Chondrocyte (in vitro differentiated cells): ENCODE results near the gene SFMBT2. TPM values are rescaled to one million over a fixed set of nuclear protein-coding genes. Genes with fewer than 3 reads are reported as not detected.

Source experiments
- DNase-seq: peaks from one replicate; pipeline ENCODE4 v3.0.0; 2021; ENCODE audit warnings: mixed read lengths, low spot score
- H3K27ac Mint-ChIP-seq: one replicate; pipeline ENCODE4 v1.8.0; 2021; ENCODE audit warnings: mild to moderate bottlenecking, moderate library complexity, mixed read lengths; ENCODE audit not compliant: unreplicated experiment
- H3K27me3 Mint-ChIP-seq: 2 replicates; pipeline ENCODE4 v1.8.0; 2021; ENCODE audit warnings: low read depth, mixed read lengths
- H3K36me3 Mint-ChIP-seq: 2 replicates; pipeline ENCODE4 v1.8.0; 2021; ENCODE audit warnings: low read depth, mixed read lengths
- H3K4me1 Mint-ChIP-seq: 2 replicates; pipeline ENCODE4 v1.8.0; 2021; ENCODE audit warnings: low read depth, mild to moderate bottlenecking, mixed read lengths
- H3K4me3 Mint-ChIP-seq: one replicate; pipeline ENCODE4 v1.8.0; 2021; ENCODE audit warnings: mild to moderate bottlenecking, moderate library complexity, mixed read lengths; ENCODE audit not compliant: unreplicated experiment
- H3K9me3 Mint-ChIP-seq: 2 replicates; pipeline ENCODE4 v1.8.0; 2021; ENCODE audit warnings: low read depth, mixed read lengths
- total RNA-seq: library from RNA; stranded (reverse); gene quantifications from 3 replicates; pipeline ENCODE4 v1.2.1, GENCODE V29; 2021
- TF ChIP-seq, protein P1 (sequence below): fragments of 200-600 bp; sonication (generic); IDR thresholded peaks from 2 replicates; pipeline ENCODE4 v1.5.0; 2021; ENCODE audit warnings: antibody characterized with exemption, mild to moderate bottlenecking, moderate library complexity

Gene SFMBT2
- total RNA-seq, 1 donor from 2014 or later: 1.9 TPM

DNA sequence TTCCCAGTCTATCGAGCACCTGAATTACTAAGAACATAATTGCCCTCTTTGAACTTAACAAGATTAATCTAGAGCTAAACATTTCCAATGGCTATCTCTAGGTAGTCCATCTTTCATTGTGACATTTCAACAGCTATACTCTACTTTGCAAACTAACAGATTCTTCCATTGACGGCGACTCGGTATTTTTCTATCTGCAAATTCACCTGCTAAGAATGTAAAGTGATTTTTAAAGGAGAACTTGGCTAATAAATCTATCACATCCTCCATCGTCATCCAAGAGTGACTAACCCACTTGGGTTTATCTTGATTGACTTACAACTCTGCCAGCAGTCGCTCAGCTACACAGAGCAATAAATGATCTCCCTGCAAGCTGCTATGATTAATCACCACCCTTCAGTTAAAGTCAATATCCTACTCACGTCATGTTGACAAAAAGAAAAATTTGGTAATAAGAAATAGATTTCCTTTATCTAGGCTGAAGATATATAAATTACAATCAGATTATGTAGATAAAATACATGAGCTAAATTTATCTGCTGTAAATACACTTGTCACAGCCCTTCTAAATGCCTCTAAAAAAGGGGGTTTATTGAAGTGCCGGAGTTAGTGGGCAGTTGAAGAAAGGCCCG is 99.5 kb downstream of the SFMBT2 start:
- peaks cover 2% of the 10 kb centered on the region for H3K36me3 Mint-ChIP-seq

DNA sequence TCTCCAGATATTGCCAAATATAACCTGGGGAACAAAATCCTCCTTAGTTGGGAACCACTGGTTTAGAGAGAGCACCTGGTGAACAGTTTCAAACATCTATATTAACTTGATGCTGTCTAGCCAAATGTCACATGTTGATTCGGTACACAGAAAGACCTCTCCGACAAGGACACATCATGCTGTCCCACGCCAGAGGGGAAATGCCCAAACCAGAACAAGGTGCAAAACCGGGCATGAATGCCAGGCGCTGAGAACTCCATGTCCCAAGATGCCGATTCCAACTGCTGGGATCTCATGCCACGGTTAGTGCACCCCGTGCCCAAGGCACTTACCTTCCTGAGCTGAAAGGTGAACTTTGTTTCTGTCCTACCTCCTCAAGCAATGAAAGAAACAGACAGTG is 100.8 kb downstream of the SFMBT2 start:
- Mint-ChIP-seq H3K27ac (no peak overlapping the region), H3K9me3 (peaks cover 10% of the 10 kb centered on the region), H3K36me3 (peaks cover 2% of the 10 kb centered on the region), H3K4me1 (no peaks in the 10 kb centered on the region), H3K4me3 (no peak overlapping the region), H3K27me3 (no peaks in the 10 kb centered on the region)
- TF ChIP-seq, protein P1, sequence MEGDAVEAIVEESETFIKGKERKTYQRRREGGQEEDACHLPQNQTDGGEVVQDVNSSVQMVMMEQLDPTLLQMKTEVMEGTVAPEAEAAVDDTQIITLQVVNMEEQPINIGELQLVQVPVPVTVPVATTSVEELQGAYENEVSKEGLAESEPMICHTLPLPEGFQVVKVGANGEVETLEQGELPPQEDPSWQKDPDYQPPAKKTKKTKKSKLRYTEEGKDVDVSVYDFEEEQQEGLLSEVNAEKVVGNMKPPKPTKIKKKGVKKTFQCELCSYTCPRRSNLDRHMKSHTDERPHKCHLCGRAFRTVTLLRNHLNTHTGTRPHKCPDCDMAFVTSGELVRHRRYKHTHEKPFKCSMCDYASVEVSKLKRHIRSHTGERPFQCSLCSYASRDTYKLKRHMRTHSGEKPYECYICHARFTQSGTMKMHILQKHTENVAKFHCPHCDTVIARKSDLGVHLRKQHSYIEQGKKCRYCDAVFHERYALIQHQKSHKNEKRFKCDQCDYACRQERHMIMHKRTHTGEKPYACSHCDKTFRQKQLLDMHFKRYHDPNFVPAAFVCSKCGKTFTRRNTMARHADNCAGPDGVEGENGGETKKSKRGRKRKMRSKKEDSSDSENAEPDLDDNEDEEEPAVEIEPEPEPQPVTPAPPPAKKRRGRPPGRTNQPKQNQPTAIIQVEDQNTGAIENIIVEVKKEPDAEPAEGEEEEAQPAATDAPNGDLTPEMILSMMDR: no peak
- no peak for DNase-seq

More for the DNA sequence above, 99.5 kb downstream of the SFMBT2 start:
- no peak overlapping the region for H3K27ac Mint-ChIP-seq
- no peak overlapping the region for H3K4me3 Mint-ChIP-seq
- peaks cover 10% of the 10 kb centered on the region for H3K9me3 Mint-ChIP-seq
- DNase-seq: no peak
- TF ChIP-seq, protein P1: no peak
- H3K27me3 Mint-ChIP-seq: no peaks in the 10 kb centered on the region
- H3K4me1 Mint-ChIP-seq: no peaks in the 10 kb centered on the region

DNA sequence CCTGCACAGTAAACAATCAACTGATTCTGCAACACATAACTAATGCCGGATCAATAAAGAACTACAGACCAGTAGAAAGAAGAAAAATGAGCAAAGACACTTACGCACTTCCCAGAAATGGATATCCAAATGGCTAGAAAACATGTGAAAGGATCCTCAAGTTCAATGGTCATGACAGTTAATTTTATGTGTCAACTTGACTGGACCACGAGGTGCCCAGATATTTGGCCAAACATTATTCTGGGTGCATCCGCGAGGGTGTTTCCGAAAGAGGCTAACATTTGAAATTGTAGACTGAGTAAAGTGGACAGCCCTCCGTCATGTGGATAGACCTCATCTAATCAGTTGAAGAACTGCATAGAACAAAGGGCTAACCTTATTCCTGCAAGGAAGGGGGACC is 102.0 kb downstream of the SFMBT2 start:
- no peaks in the 10 kb centered on the region for H3K27me3 Mint-ChIP-seq
- H3K4me1 Mint-ChIP-seq: no peaks in the 10 kb centered on the region
- TF ChIP-seq, protein P1: no peak
- H3K9me3 Mint-ChIP-seq: peaks cover 10% of the 10 kb centered on the region
- H3K36me3 Mint-ChIP-seq: peaks cover 2% of the 10 kb centered on the region
- no peak overlapping the region for H3K4me3 Mint-ChIP-seq
- no peak overlapping the region for H3K27ac Mint-ChIP-seq
- no peak for DNase-seq

DNA sequence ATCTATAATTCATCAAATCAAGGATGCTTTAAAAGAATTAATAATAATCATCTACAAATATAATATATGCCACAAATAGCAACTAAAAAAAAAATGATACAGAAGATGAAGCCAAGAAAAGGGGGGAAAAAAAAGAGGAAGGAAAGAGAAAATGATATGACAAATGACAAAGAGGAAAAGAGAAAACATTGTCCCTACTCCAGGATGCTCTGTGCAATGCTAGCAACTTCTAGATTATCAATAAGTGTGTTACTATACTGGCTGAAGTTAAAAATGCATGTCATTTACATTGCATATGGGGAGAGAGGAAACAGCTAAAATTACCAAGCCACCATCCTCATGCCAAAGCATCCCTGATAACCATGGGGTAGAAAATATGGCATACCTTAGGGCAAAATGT is 104.2 kb downstream of the SFMBT2 start:
- H3K27ac Mint-ChIP-seq: no peak overlapping the region
- no peak for DNase-seq
- no peaks in the 10 kb centered on the region for H3K4me1 Mint-ChIP-seq
- H3K9me3 Mint-ChIP-seq: peaks cover 10% of the 10 kb centered on the region
- H3K4me3 Mint-ChIP-seq: no peak overlapping the region
- no peaks in the 10 kb centered on the region for H3K27me3 Mint-ChIP-seq
- TF ChIP-seq, protein P1: no peak
- H3K36me3 Mint-ChIP-seq: peaks cover 2% of the 10 kb centered on the region

DNA sequence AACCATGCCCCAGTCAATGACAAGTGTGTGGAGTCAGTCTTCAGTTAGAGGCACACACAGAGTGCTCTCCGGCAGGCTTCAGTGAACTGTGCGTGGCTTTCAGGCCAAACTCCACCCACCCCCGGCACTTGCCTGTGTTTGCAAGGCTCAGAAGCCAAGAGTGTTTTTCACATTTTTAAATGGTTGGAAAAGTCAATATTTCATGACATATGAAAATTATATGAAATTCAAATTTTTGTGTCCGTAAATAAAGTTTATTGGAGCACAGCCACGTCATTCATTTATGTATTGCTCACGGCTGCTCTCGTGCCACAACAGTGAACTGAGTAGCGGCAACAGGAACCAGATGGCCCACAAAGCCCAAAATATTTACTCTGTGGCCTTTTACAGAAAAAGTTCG is 104.7 kb downstream of the SFMBT2 start:
- Mint-ChIP-seq H3K27me3 (no peaks in the 10 kb centered on the region), H3K27ac (no peak overlapping the region), H3K4me1 (peaks cover under 1% of the 10 kb centered on the region), H3K36me3 (peaks cover 2% of the 10 kb centered on the region), H3K4me3 (no peak overlapping the region), H3K9me3 (peaks cover 10% of the 10 kb centered on the region)
- DNase-seq: no peak
- TF ChIP-seq, protein P1: no peak
